Activated T-cell treated with anti-CD3 and anti-CD28 coated beads, Interleukin-2, amount 50 U/mL, for 48 hours (primary cell): ENCODE measurements around the gene ZNF644.
"Not testable (repeated sequence)": the region's sequence is repeated elsewhere in the genome, so short reads cannot be mapped to it uniquely, and the experiment has no call there.

ENCODE experiments used
- DNase-seq, 2 experiments: peaks; one replicate each; pipeline ENCODE4 v3.0.0-alpha.2; 2020

Gene ZNF644

DNA sequence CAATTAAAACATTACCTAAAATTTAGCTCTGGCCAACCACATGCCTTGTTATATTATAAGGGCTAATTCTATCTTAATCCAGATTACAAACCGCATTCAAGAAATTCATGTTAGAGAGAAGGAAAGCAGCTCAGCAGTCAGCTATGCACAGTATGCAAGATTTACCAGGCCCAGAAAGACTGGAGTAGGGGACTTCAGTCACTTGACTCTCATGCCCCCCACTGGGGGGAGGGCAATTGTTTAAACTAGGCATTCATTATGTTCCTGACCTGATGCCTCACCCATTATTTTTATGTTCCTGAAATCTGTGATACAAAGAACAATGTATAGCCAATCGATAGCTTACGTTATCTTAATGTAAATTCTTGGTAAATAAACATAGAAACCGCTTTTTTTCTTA lies 96.9 kb downstream of the ZNF644 start:
- DNase-seq = no peak

DNA sequence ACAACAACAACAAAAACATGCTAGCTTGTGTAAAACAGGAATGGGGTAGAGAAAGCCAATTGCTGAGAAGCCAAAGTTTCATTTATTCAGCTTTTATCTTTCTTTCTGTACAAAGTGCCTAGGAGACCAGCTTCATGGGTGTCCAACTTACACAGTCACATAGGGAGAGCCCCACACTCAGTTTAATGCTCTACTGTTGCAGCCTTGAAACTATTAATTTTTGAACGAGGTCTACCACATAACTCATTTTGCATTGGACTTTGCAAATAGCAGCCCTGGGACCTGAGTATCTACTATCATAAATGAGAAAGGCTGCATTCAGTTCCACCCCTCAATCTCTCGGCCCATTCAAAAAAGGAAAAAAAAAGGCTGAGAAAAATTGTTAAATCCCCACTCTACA lies 98.8 kb downstream of the ZNF644 start:
- DNase-seq = no peak

DNA sequence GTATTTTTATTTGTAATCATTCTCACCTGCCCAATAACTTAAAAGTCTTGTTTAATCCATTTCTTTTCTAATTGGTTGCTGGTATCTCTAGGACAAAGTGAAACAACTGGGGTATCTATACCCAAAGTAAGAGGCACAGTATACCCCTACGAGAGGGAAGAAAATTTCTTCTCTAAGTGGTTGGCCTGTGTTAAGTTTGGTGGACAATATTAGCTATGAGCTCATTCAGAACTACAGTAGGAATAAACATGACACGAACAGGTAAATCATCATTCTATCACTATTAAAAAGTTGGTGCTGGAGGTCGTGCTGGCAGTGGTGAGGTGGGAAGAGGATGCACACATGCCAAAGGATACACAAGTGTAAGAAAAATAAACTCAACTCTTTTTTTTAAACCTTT lies 99.6 kb downstream of the ZNF644 start:
- no peak for DNase-seq

DNA sequence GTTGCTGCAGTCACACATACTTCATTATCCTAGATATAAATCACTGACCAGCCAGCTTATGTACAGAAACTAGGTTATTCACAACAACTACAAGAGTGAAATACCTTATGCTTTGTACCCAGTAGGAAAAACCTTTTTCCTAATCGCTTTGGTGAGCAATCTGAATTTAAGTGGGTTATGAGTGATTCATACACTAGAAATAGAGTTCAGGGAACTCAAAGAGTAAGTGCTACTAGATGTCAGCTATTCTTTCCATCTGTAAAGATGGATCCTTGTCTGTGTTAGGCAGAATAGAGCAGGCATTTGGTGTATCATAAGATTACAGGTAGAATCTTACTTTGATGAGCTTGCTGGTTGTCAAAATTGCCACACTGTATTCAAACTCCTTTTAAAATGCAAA lies 101.9 kb downstream of the ZNF644 start:
- DNase-seq = no peak

DNA sequence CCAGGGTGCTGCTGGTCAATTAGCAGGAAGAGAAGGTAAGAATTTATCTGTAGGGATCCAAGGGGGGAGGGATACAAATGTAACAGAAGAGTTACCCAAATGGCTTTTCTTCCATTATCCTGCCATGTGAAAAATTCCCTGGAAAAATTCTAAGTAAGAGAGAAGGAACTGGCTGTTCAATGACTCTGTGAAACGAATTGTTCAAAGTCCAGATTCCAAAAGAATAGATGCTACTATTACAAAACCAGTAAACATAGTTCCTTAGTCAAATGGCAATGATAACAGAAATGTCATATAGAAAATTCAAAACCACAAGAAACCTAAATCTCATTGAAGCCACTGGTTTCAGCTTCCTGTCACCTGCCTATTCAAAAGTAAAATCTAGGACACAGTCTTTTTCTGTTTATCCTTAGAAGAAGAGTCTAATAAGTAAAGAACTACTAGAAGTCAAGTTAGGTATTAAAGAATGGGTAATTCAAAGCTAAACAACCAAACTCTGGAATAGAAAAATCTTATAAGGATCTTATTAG lies 102.6 kb downstream of the ZNF644 start:
- no peak for DNase-seq

DNA sequence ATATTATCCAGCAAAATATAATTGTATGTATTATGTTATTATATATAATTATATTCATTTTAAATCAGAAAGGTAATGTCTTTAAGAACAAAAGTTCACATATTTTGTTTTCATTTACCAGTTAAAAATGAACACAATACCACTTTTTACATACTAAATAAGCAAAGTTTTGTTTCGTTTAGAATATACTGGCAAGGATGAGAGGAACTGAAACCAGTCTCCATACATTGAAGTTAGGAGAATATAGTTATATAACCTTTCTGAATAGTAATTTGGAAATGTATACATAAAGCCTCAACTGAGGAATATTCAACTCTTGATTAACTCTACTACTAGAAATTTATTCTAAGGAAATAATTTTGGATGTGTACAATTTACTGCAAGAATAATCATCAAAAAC lies 110.5 kb downstream of the ZNF644 start:
- DNase-seq = no peak

DNA sequence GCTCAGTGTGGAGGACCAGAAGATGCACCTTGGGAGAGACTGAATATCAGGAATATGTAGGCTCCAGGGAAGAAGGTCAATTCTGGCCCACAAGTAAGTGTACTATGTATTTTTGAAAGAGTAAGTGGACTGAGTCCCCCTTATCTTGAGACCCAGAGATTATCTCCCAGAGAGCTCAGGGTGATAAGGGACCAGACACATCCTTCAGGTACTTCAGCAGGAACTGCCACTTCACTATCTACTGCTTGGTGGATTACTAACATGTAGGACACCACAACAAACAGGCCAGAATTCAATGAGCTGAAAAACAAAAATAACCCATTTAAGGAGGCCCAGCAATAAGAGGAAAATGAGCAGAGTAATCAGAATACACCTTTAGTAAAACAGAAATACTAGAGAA lies 119.2 kb downstream of the ZNF644 start:
- no peak for DNase-seq

DNA sequence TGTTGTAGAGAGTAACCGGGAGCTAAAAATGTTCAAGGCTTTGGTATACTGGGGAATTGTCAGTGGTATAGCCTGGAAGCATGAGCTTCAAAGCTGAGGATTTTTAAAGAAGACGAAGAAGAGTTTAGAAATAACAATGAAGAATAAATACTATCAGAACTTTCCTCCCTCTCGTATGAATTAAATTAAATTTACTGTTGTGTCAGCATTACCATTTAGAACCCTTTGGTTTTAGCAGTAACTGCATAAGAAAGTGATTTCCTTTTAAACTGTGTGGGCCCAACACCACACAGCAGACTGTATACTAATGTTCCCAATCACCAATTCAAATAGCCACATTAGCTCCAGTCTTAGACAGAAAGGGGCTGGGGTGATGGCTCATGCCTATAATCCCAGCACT lies 122.6 kb downstream of the ZNF644 start:
- no peak for DNase-seq

DNA sequence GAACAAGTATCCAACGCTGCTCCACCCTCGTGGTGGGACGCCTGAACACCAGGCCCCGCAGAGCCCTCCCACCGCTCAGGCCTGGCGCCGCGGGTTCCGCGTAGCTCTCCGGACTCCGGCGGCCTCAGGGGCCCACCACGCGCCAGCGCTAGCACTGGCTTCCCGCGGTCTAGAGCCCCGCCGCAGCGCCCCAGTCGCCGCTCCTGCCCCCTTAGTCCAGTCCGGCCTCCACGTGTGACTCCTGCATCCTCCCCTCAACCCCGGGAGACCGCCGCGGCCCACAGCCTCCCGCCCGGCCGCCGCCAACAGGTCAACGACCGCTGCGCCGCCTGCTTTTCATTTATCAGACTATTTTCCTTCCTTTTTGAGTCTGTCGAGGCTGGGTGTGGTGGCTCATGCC lies 128.2 kb downstream of the ZNF644 start:
- not testable (repeated sequence) for DNase-seq

DNA sequence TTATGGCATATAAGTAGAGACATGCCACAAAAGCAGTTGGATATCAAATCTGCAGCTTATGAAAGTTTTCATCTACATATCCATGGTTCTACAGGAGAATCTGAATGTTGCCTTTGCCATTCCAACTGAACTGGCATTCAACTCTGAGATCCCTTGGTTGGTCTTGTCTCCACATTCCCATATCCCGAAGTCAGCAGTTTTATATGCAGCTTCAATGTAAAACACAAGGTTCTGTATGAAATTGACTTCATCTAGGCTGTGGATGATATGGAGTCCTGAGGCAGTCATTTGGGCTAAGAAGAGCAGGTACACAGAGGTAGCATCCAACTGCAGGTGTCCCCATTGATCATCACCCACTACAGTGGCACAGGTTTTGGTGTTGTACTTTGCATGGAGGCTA lies 129.0 kb downstream of the ZNF644 start:
- DNase-seq = not testable (repeated sequence)

DNA sequence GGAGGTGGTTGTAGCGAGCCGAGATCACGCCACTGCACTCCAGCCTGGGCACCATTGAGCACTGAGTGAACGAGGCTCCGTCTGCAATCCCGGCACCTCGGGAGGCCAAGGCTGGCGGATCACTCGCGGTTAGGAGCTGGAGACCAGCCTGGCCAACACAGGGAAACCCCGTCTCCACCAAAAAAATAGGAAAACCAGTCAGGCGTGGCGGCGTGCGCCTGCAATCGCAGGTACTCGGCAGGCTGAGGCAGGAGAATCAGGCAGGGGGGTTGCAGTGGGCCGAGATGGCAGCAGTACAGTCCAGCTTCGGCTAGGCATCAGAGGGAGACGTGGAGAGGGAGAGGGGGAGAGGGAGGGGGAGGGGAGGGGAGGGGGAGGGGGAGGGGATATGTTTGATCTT lies 129.6 kb downstream of the ZNF644 start:
- not testable (repeated sequence) for DNase-seq

DNA sequence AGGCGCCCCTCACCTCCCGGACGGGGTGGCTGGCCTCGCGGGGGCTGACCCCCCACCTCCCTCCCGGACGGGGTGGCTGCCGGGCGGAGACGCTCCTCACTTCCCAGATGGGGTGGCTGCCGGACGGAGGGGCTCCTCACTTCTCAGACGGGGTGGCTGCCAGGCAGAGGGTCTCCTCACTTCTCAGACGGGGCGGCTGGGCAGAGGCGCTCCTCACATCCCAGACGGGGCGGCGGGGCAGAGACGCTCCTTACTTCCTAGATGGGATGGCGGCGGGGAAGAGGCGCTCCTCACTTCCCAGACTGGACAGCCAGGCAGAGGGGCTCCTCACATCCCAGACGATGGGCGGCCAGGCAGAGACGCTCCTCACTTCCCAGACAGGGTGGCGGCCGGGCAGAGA lies 130.1 kb downstream of the ZNF644 start:
- DNase-seq = not testable (repeated sequence)

DNA sequence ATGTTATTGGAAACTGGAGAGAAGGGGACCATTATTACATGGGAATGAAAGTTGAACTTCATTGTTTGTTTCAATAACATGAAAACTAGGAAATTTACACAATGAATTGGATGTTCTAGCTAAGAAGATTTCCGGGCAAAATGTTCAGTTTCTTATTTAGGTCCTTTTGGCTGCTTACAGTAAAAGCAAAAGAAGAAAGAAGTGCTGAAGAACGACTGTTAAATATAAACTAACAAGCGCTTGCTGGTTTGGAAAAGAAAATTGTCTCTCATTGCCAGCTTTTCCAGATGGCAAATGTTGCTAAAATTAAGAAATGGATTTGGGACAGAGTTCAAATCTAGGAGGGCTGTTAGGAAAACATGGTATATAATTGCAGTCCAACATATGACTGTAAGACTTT lies 139.6 kb downstream of the ZNF644 start:
- no peak for DNase-seq

DNA sequence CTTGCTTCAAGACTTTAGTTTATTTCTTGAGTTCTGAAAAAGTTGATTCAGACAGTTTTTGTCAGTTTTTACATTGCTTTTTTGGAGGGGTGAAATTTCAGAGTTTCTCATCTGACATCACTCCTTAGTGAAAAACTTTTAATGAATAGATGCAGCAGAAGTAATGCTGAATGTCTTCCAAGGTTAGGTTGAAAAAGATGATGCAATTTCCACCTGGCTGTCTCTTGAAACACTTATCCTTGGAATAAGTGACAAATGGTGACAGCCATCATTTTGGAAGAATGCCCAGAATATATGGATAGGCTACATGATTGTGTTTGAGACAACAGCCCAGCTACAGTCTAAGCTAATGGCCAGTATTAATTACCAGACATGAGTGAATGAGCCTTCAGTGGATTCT lies 140.8 kb downstream of the ZNF644 start:
- no peak for DNase-seq

DNA sequence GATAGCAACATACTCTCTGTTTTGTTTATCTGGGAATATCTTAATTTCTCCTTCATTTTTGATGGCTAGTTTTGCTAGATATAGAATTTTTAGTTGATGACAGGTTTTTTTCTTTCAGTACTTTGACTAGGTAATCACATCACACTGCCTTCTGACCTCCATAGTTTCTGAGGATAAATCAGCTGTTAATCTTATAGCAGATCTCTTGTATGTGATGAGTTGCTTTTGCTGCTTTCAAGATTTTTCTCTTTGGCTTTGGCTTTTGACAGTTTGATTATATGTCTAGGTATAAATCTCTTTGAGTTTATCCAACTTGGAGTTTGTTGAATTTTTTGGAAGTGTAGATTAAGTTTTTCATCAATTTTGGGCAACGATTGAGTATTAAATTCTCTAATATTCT lies 142.6 kb downstream of the ZNF644 start:
- no peak for DNase-seq

DNA sequence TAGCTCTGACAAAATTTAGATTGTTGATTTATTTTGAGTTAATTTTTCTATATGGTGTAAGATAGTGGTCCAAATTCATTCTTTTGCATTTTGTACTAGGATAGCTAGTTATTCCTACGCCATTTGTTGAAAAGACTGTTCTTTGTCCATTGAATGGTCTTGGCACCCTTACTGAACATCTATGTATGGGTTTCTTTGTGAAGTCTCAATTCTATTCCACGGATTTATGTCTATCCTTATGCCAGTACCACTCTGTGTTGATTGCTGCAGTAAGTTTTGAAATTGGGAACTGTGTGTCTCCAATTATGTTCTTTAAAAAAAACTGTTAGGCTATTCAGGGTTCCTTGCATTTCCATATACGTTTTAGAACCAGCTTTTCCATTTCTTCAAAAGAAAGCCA lies 145.7 kb downstream of the ZNF644 start:
- DNase-seq = no peak
